GM18505 (cell line): ENCODE data around the gene HARS2.
"Not testable (repeated sequence)": the region's sequence is repeated elsewhere in the genome, so short reads cannot be mapped to it uniquely, and the experiment has no call there.

Experiments
- ATAC-seq: cut with Tn5 transposase; IDR thresholded peaks from one replicate; pipeline ENCODE4 v1.9.1; 2021; ENCODE audit not compliant: unreplicated experiment
- POLR2A ChIP-seq: IDR thresholded peaks from 4 replicates; pipeline ENCODE4 v1.6.1; 2011; ENCODE audit warnings: borderline replicate concordance; ENCODE audit not compliant: insufficient read depth, insufficient read length; ENCODE audit errors: extremely low read depth

HARS2 gene, protein sequence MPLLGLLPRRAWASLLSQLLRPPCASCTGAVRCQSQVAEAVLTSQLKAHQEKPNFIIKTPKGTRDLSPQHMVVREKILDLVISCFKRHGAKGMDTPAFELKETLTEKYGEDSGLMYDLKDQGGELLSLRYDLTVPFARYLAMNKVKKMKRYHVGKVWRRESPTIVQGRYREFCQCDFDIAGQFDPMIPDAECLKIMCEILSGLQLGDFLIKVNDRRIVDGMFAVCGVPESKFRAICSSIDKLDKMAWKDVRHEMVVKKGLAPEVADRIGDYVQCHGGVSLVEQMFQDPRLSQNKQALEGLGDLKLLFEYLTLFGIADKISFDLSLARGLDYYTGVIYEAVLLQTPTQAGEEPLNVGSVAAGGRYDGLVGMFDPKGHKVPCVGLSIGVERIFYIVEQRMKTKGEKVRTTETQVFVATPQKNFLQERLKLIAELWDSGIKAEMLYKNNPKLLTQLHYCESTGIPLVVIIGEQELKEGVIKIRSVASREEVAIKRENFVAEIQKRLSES

DNA sequence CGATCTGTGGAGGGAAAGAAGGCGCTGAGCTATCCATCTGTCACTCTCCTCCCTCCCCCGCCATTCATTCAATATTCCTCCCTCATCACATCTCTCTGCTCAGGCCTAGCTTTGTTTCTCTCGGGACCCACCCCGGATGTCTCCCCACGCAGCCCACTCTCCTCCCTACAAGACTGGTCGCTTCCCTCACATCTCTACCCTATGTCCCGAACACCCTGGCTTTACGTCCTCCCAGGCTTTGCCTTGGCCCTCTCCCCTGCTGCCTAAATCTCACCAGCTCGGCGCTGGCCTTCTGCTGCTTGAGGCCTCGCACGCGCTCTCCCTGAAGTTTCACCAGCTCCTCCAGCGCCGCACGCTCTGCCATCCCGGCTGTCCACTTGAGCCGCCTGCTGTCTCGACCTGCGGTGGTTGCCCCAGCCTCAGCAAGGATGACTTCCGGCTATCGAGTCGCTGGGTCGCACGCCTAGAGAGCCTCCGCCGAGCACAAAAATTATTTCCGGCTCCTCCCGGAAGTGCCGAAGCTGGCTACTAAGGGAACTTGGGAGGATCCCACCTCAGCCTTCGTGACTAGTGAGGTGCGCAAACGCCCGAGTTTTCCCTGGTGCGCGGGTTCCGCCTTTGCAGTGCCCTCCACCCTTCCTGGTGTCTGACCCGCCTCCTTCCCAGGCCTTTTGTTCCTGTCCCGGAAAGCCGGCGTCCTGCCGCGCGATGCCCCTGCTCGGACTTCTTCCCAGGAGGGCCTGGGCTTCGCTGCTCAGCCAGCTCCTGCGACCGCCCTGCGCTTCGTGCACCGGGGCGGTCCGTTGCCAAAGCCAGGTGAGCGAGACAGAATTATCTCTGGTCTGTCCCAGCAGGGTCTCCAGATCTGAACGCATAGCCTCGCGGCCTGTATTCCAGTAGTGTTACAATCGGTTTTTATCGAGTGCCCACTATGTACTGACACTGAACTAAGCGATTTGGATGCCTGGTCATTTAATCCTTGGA lies at the start of gene HARS2, which contains the start of gene HARS1:
HARS2 (plus strand) TSS at position 515 of the 984 bp plus-strand sequence; CDS start at position 709, 194 bp downstream.
HARS1 (minus strand) TSS at position 430 of the 984 bp plus-strand sequence; CDS start at position 364, 66 bp downstream.
- ATAC-seq = peak; percentile 97
- TF ChIP-seq POLR2A = peak; percentile 95

- no peak for TF ChIP-seq POLR2A
- no peak for ATAC-seq
Measured at GRCh38 chr5:140641716-140642115, 49.5 kb upstream of the HARS2 start.

DNA sequence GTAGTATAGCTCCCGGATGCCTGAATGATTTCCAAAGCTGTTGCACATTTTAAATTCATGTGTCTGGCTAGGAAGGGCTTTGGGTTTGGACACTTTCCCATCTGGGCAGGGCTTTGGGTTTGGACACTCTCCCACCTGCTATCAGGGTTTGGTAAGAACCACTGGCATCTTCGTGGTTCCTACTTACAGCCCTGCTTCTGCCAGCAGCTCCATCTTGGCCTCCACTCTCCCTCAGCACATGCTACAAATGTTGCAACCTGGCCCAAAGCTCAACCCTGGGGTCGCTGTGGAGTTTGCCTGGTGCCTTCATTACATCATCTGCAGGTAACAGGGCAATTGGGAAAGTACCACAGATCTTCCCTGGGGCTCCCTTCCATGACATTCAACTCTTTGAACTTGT lies 48.5 kb upstream of the HARS2 start:
- TF ChIP-seq POLR2A = no peak
- ATAC-seq = no peak

DNA sequence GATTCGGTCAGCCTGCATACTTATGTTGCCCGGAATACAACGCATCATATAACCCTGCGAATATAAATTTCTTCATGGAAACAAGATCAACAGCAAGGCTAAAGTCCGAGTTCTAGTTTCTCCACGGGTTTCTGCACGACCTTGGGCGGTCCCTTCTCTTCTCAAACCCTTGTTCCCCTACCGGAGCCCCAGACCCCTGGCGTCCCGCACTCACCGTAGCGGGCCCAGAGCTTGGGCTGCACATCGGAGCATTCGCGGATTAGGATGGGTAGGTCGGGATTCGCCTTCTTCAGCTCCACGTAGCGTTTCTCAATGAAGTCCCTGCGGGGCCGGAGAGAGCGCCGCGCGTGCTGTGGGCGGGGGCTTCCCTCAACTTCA lies 44.2 kb upstream of the HARS2 start:
- TF ChIP-seq POLR2A = no peak
- no peak for ATAC-seq

DNA sequence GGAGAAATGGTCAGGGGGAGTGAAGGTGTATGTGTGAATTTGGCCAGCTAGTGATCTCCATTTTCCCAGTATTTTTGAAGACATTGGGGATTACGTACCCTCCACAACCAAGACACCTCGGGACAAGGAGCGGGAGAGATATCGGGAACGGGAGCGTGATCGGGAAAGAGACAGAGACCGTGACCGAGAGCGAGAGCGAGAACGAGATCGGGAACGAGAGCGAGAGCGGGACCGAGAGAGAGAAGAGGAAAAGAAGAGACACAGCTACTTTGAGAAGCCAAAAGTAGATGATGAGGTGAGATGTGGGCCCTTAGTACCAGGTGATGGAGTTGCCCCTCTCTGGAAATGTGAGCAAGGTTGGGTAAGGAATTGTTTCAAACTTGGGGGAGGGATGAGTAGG lies 32.4 kb upstream of the HARS2 start:
- TF ChIP-seq POLR2A = no peak
- ATAC-seq = no peak

DNA sequence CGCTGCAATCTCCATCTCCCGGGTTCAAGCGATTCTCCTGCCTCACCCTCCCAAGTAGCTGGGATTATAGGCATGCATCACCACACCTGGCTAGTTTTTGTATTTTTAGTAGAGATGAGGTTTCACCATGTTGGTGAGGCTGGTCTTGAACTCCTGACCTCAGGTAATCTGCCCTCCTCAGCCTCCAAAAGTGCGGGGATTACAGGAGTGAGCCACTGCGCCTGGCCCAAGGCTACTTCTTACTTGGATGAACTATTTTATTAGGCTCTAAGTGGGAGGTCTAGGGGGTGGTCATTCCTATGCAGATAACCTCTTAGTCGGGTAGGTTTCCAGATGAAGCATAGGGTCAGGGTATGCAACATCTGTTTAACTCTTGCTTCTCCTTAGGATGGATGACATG lies 30.9 kb upstream of the HARS2 start:
- not testable (repeated sequence) for ATAC-seq

DNA sequence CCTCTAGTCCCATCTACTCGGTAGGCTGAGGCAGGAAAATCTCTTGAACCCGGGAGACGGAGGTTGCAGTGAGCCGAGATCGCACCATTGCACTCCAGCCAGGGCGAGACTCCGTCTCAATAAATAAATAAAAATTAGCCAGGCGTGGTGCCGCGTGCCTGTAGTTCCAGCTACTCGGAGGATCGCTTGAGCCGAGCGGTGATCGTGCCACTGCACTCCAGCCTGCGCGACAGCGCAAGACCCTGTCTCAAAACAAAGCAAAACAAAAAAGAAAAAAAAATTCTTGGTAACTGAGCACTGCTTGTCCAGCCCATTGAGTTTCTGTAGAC lies 27.3 kb upstream of the HARS2 start:
- TF ChIP-seq POLR2A = no peak
- no peak for ATAC-seq

GRCh38 chr5:140664359-140665119 lies 26.7 kb upstream of the HARS2 start, which contains the start of gene WDR55:
Gene WDR55, plus strand, starts transcription at chr5:140664904. Its CDS starts 9 bp downstream, at chr5:140664913.
- TF ChIP-seq POLR2A = peak; percentile 91

DNA sequence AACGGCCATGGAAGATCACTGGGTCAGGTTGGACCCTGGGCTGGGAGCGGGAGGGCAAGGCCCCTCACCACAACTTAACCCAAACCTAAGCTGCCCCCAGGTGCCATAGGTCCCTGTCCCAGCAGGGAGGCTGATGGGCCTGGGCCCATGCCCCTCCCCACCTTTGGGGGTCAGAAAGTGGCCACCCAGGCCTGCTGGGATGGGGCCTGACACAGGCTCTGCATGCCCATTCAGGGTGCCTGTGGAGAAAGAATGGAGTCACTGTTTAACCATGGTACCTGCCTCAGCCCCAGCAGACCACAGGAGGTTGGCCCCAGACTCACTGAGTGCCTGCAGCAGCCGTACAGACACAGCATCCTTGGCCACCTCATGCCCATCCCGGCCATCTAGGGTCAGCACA lies 20.2 kb upstream of the HARS2 start:
- not testable (repeated sequence) for ATAC-seq

More at GRCh38 chr5:140664359-140665119, 26.7 kb upstream of the HARS2 start, which contains the start of gene WDR55:
- peak; percentile 97 for ATAC-seq

DNA sequence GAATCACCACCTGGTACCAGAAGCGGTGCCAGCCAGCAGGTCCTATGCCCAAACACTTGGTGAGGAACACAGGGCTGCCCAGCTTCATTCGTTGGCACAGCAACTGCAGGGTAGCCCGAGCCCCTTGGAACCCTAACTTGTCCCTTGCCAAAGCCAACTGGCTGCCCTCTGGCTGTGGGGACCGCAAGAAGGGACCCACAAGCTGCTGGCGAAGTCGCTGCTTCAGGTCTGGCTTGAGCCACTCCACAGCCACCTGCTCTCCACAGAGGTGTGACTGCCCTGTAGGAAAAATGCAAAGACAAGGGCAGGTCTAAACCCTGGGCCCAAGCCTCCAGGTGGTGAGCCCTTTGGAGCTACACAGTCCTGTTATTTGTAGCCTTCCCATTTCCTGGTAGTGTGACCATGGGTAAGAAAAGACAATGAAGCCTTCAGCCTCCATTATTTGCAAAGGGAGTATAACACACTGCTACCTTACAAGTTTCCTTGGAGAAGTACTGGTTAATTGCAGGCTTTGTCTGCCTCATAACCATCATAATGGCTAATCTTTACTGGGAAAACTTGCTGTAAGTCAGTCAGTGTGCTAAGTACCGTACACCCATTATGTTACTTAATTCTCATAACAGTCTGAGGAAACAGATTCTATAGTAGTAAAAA lies 19.7 kb upstream of the HARS2 start:
- no peak for ATAC-seq
- no peak for TF ChIP-seq POLR2A

- TF ChIP-seq POLR2A = no peak
- ATAC-seq = no peak
Measured at GRCh38 chr5:140672455-140673186, 18.6 kb upstream of the HARS2 start.
